BE2C (cell line): ENCODE results near the gene FAM83E. TPM values are rescaled to one million over a fixed set of nuclear protein-coding genes. Genes with fewer than 3 reads are reported as not detected.

Experiments
- DNase-seq: peaks from one replicate; pipeline ENCODE4 v3.0.0-alpha.2; 2020
- H3K27me3 ChIP-seq: fragments of 250-450 bp; sonication (Bioruptor Pico); 2 replicates; pipeline ENCODE4 v1.5.1; 2020; ENCODE audit warnings: mild to moderate bottlenecking
- H3K36me3 ChIP-seq: fragments of 250-450 bp; sonication (Bioruptor Pico); 2 replicates; pipeline ENCODE4 v1.5.1; 2020; ENCODE audit warnings: mild to moderate bottlenecking
- H3K4me1 ChIP-seq: fragments of 250-450 bp; sonication (Bioruptor Pico); 2 replicates; pipeline ENCODE4 v1.5.1; 2020
- H3K4me3 ChIP-seq: 2 replicates; pipeline ENCODE4 v1.5.1; 2011; ENCODE audit warnings: low read depth, low read length
- H3K9me3 ChIP-seq: fragments of 250-450 bp; sonication (Bioruptor Pico); 2 replicates; pipeline ENCODE4 v1.5.1; 2020
- polyA plus RNA-seq: library from polyadenylated mRNA; unstranded; fragments of >200 nt; gene quantifications from one replicate; pipeline ENCODE4 v1.2.1, GENCODE V29; 2012; ENCODE audit warnings: low read depth, missing spikeins; ENCODE audit not compliant: insufficient read length, insufficient read depth
- TF ChIP-seq, protein P1 (sequence below): IDR thresholded peaks from 2 replicates; pipeline ENCODE4 v1.5.1; 2012; ENCODE audit warnings: mild to moderate bottlenecking, low read depth, low read length

FAM83E gene
- 0.48 TPM for polyA plus RNA-seq

DNA sequence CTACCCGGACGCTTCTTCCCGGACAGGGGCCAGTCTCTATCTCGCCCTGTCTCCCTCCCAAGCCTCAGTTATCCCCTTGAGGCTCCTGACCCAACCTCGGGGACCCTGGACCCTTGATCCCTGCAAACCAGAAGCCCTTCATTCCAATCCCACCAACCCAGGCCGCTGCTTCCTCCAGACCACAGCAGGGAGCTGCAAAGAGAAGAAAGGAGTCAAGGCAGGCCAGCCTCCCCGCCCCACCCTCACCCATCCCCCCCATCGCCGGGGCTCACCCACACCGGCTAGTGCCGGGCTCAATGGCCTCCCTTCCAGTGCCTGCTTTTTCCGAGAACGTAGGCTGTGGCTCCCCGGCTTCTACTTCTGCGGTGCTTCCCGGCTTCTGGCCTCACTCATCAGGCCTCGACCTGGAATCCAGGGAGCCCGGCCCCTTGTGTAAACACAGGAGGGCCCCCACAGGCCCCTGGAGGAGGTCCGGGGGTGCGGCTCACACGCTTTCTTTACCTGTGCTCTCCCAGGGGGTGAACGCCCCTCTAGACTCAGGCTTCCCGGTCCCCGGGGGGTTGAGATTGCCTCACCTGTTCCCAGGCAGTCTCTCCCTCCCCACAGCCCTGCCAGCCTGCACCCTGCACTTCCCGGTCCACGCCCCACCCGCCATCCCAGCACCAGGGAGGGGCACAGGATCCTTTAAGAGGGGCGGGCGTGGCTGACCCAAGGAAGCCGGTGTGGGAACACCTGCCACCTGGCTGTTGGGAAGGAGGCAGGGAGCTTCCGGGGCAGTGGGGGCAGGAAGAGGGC is at the start of gene FAM83E:
Gene FAM83E (minus strand): TSS at position 641 of the 795 bp plus-strand sequence. CDS start 1,704 bp downstream, outside the sequence.
- Histone ChIP-seq H3K27me3 (no peaks in the 10 kb centered on the region), H3K4me3 (no peak within 1 kb of the TSS), H3K36me3 (peaks cover 47% of the 10 kb centered on the region), H3K9me3 (no peaks in the 10 kb centered on the region), H3K4me1 (peaks cover 25% of the 10 kb centered on the region)
- TF ChIP-seq, protein P1, sequence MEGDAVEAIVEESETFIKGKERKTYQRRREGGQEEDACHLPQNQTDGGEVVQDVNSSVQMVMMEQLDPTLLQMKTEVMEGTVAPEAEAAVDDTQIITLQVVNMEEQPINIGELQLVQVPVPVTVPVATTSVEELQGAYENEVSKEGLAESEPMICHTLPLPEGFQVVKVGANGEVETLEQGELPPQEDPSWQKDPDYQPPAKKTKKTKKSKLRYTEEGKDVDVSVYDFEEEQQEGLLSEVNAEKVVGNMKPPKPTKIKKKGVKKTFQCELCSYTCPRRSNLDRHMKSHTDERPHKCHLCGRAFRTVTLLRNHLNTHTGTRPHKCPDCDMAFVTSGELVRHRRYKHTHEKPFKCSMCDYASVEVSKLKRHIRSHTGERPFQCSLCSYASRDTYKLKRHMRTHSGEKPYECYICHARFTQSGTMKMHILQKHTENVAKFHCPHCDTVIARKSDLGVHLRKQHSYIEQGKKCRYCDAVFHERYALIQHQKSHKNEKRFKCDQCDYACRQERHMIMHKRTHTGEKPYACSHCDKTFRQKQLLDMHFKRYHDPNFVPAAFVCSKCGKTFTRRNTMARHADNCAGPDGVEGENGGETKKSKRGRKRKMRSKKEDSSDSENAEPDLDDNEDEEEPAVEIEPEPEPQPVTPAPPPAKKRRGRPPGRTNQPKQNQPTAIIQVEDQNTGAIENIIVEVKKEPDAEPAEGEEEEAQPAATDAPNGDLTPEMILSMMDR: no peak
- peak; percentile 61 for DNase-seq

DNA sequence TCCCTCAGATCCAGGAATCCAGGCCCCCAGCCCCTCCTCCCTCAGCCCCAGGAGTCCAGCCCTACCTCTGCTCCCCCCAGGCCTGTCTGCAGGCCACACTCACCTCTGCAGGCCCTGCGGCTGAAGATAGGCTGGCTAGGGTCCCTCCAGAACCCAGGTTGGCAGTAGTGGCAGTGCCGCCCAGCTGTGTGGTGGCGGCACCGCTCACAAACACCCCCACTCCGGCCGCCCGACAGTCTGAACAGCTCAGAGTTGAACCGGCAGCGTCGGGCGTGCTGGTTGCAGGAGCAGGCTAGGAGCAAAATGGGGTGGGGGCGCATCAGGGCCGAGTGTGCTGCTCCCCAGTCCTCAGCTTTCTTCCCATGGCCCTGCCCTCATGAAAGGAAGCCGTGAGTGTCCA is 49.6 kb upstream of the FAM83E start:
- no peaks in the 10 kb centered on the region for H3K27me3 ChIP-seq
- no peaks in the 10 kb centered on the region for H3K9me3 ChIP-seq
- H3K4me3 ChIP-seq: no peak overlapping the region
- H3K4me1 ChIP-seq: no peaks in the 10 kb centered on the region
- DNase-seq: no peak
- H3K36me3 ChIP-seq: no peaks in the 10 kb centered on the region
- TF ChIP-seq, protein P1: no peak

DNA sequence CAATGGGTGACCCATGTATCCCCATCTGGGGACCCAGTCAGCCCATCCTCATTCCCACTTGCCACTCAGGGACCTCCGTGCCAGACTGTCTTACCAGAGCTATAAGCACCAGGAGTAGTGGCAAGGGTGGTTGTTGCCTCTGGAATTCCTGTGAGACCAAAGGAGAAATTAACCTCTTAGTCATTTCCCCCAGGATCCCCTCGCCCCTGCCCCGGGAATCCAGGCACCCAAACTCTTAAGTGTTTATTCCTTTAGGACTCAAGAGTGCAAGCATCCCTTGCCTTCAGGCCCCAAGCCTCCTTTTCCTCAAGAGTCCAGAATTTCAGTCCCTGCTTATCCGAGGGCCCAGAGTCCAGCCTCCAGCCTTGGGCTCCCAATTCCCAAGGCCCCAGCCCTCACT is 48.8 kb upstream of the FAM83E start:
- DNase-seq: no peak
- Histone ChIP-seq H3K9me3 (no peaks in the 10 kb centered on the region), H3K36me3 (no peaks in the 10 kb centered on the region), H3K27me3 (no peaks in the 10 kb centered on the region), H3K4me1 (no peaks in the 10 kb centered on the region), H3K4me3 (no peak overlapping the region)
- TF ChIP-seq, protein P1: no peak

DNA sequence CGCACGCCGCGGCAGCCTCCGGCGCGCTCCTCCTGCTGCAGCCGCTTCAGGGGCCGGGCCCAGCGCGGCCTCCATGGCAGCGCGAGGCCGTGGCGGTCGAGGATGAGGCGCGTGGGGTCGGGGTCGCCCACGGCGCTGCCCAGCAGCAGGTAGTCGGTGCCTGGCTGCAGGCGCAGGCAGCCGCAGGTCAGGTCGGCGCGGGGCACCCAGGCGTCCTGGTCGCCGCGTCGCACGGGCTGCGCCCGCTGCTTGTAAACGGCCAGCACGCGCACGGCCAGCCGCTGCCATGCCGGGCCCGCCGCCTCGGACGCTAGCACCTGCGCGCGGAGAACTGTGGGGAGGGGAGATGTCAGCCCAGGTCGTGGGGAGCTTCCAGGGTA is 46.8 kb upstream of the FAM83E start:
- no peak for DNase-seq
- Histone ChIP-seq H3K4me1 (no peaks in the 10 kb centered on the region), H3K36me3 (no peaks in the 10 kb centered on the region), H3K27me3 (no peaks in the 10 kb centered on the region), H3K9me3 (no peaks in the 10 kb centered on the region), H3K4me3 (no peak overlapping the region)
- TF ChIP-seq, protein P1: no peak

DNA sequence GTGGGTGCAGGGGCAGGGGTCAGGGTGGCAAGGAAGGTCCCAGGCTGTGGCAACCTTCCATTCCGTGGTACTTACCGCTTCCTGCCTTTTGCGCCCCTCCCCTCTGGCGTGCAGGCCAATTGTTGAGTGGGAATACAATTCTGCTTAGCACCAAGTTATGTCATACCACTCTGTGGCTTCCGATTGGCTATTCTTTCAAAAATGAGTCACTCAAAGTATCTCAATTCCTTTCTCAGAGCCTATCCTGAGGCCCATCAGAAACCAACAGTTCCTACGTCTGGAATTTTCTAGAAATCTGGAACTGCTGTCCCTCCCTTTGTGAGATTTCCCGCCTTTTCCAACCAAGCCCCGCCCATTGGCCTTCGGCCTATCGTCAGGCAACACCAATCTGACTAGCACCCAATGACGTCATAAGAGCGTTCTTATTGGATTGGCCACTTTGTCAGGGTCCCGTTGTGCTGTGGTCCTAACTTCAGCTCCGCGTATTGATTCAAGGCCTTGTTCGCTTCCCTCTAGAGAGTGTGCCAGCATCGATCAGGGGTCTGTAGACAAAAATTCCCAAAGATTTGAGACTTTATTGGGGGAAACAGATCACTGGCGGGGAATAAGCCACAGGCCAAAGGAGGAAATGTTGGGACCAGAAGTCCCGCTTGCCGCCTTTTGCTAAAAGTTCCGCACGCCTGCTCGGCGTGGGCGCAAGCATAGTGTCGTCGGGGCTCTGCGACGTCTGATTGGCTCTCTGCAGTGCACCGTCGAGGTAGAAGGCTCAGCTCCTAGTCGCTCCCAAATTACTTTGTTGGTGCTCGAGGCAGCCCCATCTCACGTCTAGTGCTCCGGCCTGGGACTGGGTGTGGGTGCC is 46.2 kb upstream of the FAM83E start:
- H3K36me3 ChIP-seq: no peaks in the 10 kb centered on the region

More for the DNA sequence above, 46.2 kb upstream of the FAM83E start:
- TF ChIP-seq, protein P1: no peak
- Histone ChIP-seq H3K27me3 (no peaks in the 10 kb centered on the region), H3K9me3 (no peaks in the 10 kb centered on the region), H3K4me1 (no peaks in the 10 kb centered on the region), H3K4me3 (no peak overlapping the region)
- DNase-seq: peak; percentile 80
